ENCODE results near the gene TDRD6. TPM values are rescaled to one million over a fixed set of nuclear protein-coding genes. Genes with fewer than 3 reads are reported as not detected.

The TDRD6 gene
- total and polyA plus RNA-seq, 2 donors (not counting 3 experiments of a cell fraction or from before 2014, with no cell fraction given): under 0.01 TPM; not detected in 1

GRCh38 chr6:46651816-46652215 is 35.9 kb upstream of the TDRD6 start:
- FAIRE-seq: no peak
- peak overlapping the region; percentile 92 for H3K4me2 ChIP-seq (ENCODE audit: insufficient read depth, low read length)
- H3K9me3 ChIP-seq (replicated peaks; ENCODE audit: control insufficient read depth, insufficient read depth, low read length): no peaks in the 10 kb centered on the region
- no peak overlapping the region for H3K27ac ChIP-seq (ENCODE audit: insufficient read depth, low read depth, low read length)
- BruUV-seq (replicated peaks): no TSS peak
- H3K4me3 ChIP-seq (replicated peaks in 1 of 3; ENCODE audit: insufficient read depth in 1 of 3, low read depth in 1 of 3, low read length in 3 of 3): peak overlapping the region in 1 of 3 experiments; percentile 84
- H2AFZ ChIP-seq (ENCODE audit: low read depth, low read length): no peak overlapping the region
- no peaks in the 10 kb centered on the region for H3K9me1 ChIP-seq (replicated peaks; ENCODE audit: control insufficient read depth, extremely low read depth, insufficient read depth, low read length)
- peaks cover 5% of the 10 kb centered on the region for H3K4me1 ChIP-seq (ENCODE audit: control insufficient read depth, extremely low read depth, insufficient read depth, low read length)
- no peaks in the 10 kb centered on the region for H4K20me1 ChIP-seq (replicated peaks; ENCODE audit: control insufficient read depth, extremely low read depth, insufficient read depth, low read length)
- TF ChIP-seq FOS (IDR thresholded peaks at IDR 0.05; ENCODE audit: borderline replicate concordance, insufficient read depth, low read length) (no peak), EZH2 (IDR thresholded peaks at IDR 0.05; ENCODE audit: borderline replicate concordance, low read depth, low read length, severe bottlenecking) (no peak), JUN (IDR thresholded peaks at IDR 0.05; ENCODE audit: borderline replicate concordance, insufficient read depth, insufficient read length, low read depth) (no peak), GATA2 (IDR thresholded peaks at IDR 0.05; ENCODE audit: insufficient read depth, insufficient read length, low read depth, low read length) (no peak), POLR2AphosphoS5 (IDR thresholded peaks at IDR 0.05; ENCODE audit: insufficient read depth, low read depth, low read length) (no peak), POLR2A (IDR thresholded peaks at IDR 0.05; ENCODE audit: low read depth, low read length) (no peak), MAX (IDR thresholded peaks at IDR 0.05; ENCODE audit: insufficient read depth, insufficient read length) (no peak), MYC (IDR thresholded peaks at IDR 0.05; ENCODE audit: low read depth, low read length) (no peak), CTCF (IDR thresholded peaks at IDR 0.05; ENCODE audit: extremely low read depth in 1 of 2, insufficient read depth in 1 of 2, low read depth in 1 of 2, low read length in 2 of 2) (no peak)
- H3K27me3 ChIP-seq (ENCODE audit: control insufficient read depth in 2 of 2, insufficient read depth in 2 of 2, low read length in 2 of 2): peaks cover 2 to 4% of the 10 kb centered on the region in 2 experiments
- H3K9ac ChIP-seq (replicated peaks; ENCODE audit: extremely low read depth, insufficient read depth, low read length): no peak overlapping the region
- H3K79me2 ChIP-seq (ENCODE audit: control insufficient read depth, insufficient read depth, low read length): no peaks in the 10 kb centered on the region
- DNase-seq (ENCODE audit: low read depth, low spot score): no peak
- ChIA-PET POLR2A (no interaction called here), CTCF (no interaction called here)
- H3K36me3 ChIP-seq (ENCODE audit: control insufficient read depth in 2 of 2, extremely low read depth in 1 of 2, insufficient read depth in 2 of 2, low read length in 2 of 2): no peaks in the 10 kb centered on the region
- intact Hi-C loops (cut with micrococcal nuclease) (loop anchor here (1.0 to 5.0 kb wide), 4 partner anchors 339 to 610 kb away; partner anchors contain the start of gene ENPP4), dilution Hi-C loops (cut with MboI; ENCODE audit: extremely low pct_ligation_motif_present, low sequenced_read_pairs) (no loop called here)

All from endothelial cell of umbilical vein (primary cell).